Ascending aorta (tissue), 2 donors: ENCODE data around the gene CCDC17. TPM values are rescaled to one million over a fixed set of nuclear protein-coding genes. Genes with fewer than 3 reads are reported as not detected.

Experiments used
- DNase-seq, 2 donors: peaks; one replicate each; pipeline ENCODE4 v3.0.0-alpha.2; 2019; ENCODE audit warnings: low spot score in 2 of 2
- H3K27ac ChIP-seq, 2 donors: fragments of 200-600 bp; sonication (generic); one replicate each; pipeline ENCODE4 v1.5.1; 2016 to 2017; ENCODE audit warnings: mild to moderate bottlenecking in 1 of 2
- H3K27me3 ChIP-seq: fragments of 200-600 bp; sonication (generic); one replicate; pipeline ENCODE4 v1.5.1; 2017
- H3K36me3 ChIP-seq, 2 donors: fragments of 200-600 bp; sonication (generic); one replicate each; pipeline ENCODE4 v1.5.1; 2016
- H3K4me1 ChIP-seq, 2 donors: fragments of 200-600 bp; sonication (generic); one replicate each; pipeline ENCODE4 v1.5.1; 2016 to 2017; ENCODE audit warnings: mild to moderate bottlenecking in 1 of 2
- H3K4me3 ChIP-seq, 2 donors: fragments of 200-600 bp; sonication (generic); one replicate each; pipeline ENCODE4 v1.5.1; 2016 to 2017; ENCODE audit warnings: mild to moderate bottlenecking in 1 of 2
- H3K9me3 ChIP-seq, 2 donors: fragments of 200-600 bp; sonication (generic); one replicate each; pipeline ENCODE4 v1.5.1; 2016
- CTCF ChIP-seq, 3 experiments: fragments of 200-600 bp in 2 of 3; fragments of 450-650 bp in 1 of 3; sonication (generic) in 2 of 3; IDR thresholded peaks; one replicate each; pipeline ENCODE4 v1.5.1; 2016 to 2019; ENCODE audit warnings: antibody characterized with exemption in 3 of 3, mild to moderate bottlenecking in 1 of 3, moderate library complexity in 1 of 3
- intact Hi-C: fragments of 100-400 bp; cut with DNase I; formaldehyde crosslinking; loops from one replicate; pipeline ENCODE4 v1.15.1; 2023
- total RNA-seq: library from RNA; depleted of rRNA; stranded (reverse); fragments of >200 nt; gene quantifications from one replicate; pipeline ENCODE4 v1.1.0, GENCODE V29; 2016

The CCDC17 gene
- not detected for total RNA-seq

DNA sequence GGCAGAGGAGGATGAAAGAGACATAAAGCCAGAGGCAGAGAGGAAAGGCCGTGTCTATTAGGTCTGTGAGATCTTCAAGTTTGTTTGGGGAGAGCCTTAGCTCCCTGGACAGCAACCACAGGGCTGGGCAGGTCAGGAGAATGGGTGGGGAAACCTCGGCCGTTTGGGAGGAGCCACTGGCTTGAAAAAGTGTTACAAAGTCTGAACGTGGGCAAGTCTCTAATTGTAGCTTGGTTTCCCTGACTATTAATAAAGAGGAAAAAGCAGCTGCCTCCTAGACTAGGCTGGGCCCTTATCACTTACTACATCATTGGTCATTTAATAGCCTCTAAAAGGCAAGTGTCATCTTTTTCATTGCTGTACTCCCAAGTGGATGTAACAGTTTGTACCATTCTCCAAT lies at the start of gene CCDC17:
Gene CCDC17, minus strand, starts transcription at position 83 of the 400 bp plus-strand sequence. CDS start 145 bp downstream, outside the sequence.
- TF ChIP-seq CTCF (IDR thresholded peaks at IDR 0.05), result no peak
- Histone ChIP-seq H3K36me3 (peaks cover 20 to 36% of the 10 kb centered on the region in 2 donors), H3K4me1 (peaks cover 0 to 3% of the 10 kb centered on the region in 2 donors), H3K27ac (peak within 1 kb of the TSS; percentile 37 to 62), H3K9me3 (no peaks in the 10 kb centered on the region), H3K4me3 (peak within 1 kb of the TSS; percentile 39 to 51), H3K27me3 (no peaks in the 10 kb centered on the region)
- intact Hi-C loops, result no loop called here
- no peak for DNase-seq

- H3K4me3 ChIP-seq, result no peak overlapping the region
- peaks cover 0 to 27% of the 10 kb centered on the region in 2 donors for H3K4me1 ChIP-seq
- no peaks in the 10 kb centered on the region for H3K9me3 ChIP-seq
- H3K36me3 ChIP-seq, result no peaks in the 10 kb centered on the region
- no peak overlapping the region for H3K27ac ChIP-seq
- DNase-seq, result no peak
- no peak for TF ChIP-seq CTCF (IDR thresholded peaks at IDR 0.05)
- no peaks in the 10 kb centered on the region for H3K27me3 ChIP-seq
- intact Hi-C loops, result no loop called here
Measured at GRCh38 chr1:45669859-45670655, 46.2 kb upstream of the CCDC17 start.

DNA sequence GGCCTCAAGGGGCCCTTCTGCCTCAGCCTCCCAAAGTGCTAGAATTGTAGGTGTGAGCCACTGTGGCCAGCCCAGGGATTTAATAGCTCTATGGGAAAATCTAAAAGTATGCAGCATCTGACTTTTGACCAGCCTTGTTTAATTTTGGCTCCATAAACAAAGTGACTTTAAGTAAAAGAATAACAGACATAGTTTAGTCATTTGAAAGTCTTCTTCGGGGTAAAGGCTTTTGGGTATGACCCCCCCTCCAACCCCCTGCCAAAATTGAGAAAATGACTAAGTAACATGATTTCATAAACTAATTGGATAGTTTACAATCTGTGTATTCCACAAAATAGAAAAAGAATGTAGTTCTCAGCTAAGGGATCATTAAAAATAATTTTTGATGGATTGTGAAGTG lies 45.5 kb upstream of the CCDC17 start:
- Histone ChIP-seq H3K4me1 (peaks cover 0 to 27% of the 10 kb centered on the region in 2 donors), H3K27ac (no peak overlapping the region), H3K9me3 (no peaks in the 10 kb centered on the region), H3K36me3 (no peaks in the 10 kb centered on the region), H3K27me3 (no peaks in the 10 kb centered on the region), H3K4me3 (no peak overlapping the region)
- no peak for TF ChIP-seq CTCF (IDR thresholded peaks at IDR 0.05)
- intact Hi-C loops, result no loop called here
- no peak for DNase-seq

DNA sequence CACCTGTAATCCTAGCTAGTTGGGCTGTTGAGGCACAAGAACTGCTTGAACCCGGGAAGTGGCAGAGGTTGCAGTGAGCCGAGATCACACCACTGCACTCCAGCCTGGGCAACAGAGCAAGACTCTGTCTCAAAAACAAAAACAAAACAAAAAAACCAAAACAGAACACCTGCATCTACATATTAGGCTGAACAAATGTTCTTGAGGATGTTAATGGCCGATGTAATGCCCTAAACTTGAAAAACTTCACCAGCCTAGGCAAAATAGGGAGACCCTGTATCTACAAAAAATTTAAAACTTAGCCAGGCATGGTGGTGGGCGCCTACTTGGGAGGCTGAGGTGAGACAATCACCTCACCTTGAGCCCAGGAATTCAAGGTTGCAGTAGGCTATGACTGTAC lies 44.7 kb upstream of the CCDC17 start:
- intact Hi-C loops, result no loop called here
- TF ChIP-seq CTCF (IDR thresholded peaks at IDR 0.05), result no peak
- Histone ChIP-seq H3K9me3 (no peaks in the 10 kb centered on the region), H3K27me3 (no peaks in the 10 kb centered on the region), H3K27ac (no peak overlapping the region), H3K4me3 (no peak overlapping the region), H3K36me3 (no peaks in the 10 kb centered on the region), H3K4me1 (peaks cover 0 to 22% of the 10 kb centered on the region in 2 donors)
- DNase-seq, result no peak

DNA sequence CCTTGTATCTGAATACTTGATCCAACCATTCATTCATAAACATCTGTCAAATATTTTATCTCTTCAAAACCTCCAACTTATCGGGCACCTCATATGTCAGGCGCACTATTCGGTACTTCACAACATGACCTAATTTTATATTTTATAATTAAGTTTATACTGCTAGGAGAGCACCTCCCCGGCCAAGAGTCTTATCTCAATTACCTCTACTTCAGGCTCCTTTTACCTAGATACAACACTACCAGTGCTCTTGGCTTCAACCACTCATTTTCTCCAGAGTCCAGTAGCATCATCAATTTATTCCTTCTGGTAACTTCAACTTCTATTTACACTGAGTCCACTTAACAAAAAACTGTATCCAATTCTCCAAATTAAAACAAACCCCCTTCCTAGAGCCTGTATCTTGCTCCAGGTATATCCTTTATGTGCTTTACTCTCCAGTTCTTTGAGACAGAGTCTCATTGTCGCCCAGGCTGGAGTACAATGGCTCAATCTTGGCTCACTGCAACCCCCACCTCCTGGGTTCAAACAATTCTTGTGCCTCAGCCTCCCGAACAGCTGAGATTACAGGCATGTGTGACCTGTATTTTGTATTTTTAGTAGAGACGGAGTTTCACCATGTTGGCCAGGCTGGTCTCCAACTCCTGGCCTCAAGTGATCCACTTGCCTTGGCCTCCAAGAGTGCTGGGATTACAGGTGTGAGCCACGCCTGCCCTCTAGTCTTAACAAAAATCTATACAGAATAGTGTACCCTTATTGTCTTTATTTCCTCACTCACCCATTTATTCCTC lies 43.7 kb upstream of the CCDC17 start:
- no peak overlapping the region for H3K27ac ChIP-seq
- DNase-seq, result no peak
- peaks cover 0 to 19% of the 10 kb centered on the region in 2 donors for H3K4me1 ChIP-seq
- H3K27me3 ChIP-seq, result no peaks in the 10 kb centered on the region
- H3K9me3 ChIP-seq, result no peaks in the 10 kb centered on the region
- H3K36me3 ChIP-seq, result no peaks in the 10 kb centered on the region
- H3K4me3 ChIP-seq, result no peak overlapping the region
- intact Hi-C loops, result no loop called here
- no peak for TF ChIP-seq CTCF (IDR thresholded peaks at IDR 0.05)
